Right ventricle myocardium inferior (tissue), 1 donor: ENCODE results near the gene TREX2. TPM values are rescaled to one million over a fixed set of nuclear protein-coding genes. Genes with fewer than 3 reads are reported as not detected.
"Not testable (repeated sequence)": the region's sequence is repeated elsewhere in the genome, so short reads cannot be mapped to it uniquely, and the experiment has no call there.

Source experiments
- ATAC-seq: fragments of 200-7000 bp; cut with Tn5 transposase; one replicate; pipeline ENCODE4 v1.9.1; 2020; ENCODE audit warnings: mild to moderate bottlenecking, moderate library complexity
- DNase-seq: peaks from one replicate; pipeline ENCODE4 v3.0.0; 2021; ENCODE audit errors: missing footprints
- intact Hi-C: fragments of 100-400 bp; cut with DNase I; formaldehyde crosslinking; loops from one replicate; pipeline ENCODE4 v1.11.0; 2022
- total RNA-seq: library from RNA; stranded (reverse); fragmentation: NEBNext Ultra II Directional; extraction: Animal tissue kit (Norgen Biotek cat#: 25700); gene quantifications from one replicate; pipeline ENCODE4 v1.2.1, GENCODE V29; 2021
- donor health status: DM: no; HTN: yes; CAD: no; lungs with severe emphysema.

TREX2 gene
- total RNA-seq, 1 donor from 2014 or later = not detected

DNA sequence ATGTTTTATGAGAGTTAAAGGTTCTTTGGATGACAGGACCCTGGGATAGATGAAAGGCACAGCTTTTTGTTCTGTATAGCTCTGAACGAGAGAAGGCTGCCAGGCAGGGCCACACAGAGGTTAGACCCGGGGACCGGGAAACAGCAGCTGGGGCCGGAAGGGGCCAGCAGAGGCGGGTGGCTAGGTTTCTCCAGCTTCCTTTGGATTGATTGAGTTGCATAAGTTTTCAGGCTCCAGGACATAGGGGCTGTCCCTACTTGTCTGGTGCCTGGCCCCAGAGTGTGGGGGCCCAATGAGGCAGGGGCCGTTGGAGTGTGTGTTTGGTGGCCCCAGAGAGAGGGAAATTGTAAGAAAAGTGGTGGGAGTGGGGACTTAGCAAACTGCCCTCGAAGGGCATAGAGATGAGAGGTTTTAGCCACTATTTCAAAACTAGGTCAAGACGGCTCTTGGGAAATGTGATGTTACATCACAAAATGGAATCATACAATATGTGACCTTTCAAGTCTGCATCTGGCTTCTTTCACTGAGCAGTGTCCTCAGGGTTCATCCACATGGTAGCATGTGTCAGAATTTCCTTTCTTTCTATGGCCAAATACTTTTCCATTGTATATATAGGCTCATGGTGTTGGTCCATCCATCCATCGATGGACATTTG, 30.9 kb downstream of the TREX2 start:
- intact Hi-C loops = no loop called here
- DNase-seq (no peak), ATAC-seq (peak; percentile 69)

DNA sequence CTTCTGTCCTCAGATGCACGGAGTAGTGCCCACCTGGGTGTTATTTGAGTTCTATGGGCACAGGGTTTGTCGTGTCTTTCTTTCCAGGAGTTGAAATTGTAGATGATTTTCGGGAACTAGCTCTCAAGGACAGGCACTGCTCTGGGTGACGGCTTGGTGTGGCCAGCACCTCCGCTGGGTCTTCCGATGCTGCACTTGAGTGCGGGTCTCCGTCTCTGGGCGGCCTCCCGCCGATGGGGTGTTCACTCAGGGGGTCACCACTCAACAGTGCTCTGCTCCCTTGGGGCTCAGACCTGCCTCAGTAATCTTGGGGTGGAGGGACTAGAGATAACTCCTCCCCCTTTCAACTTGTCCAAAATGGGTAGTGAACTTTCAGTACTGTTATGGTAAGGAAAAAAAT, 32.1 kb downstream of the TREX2 start:
- no peak for DNase-seq

DNA sequence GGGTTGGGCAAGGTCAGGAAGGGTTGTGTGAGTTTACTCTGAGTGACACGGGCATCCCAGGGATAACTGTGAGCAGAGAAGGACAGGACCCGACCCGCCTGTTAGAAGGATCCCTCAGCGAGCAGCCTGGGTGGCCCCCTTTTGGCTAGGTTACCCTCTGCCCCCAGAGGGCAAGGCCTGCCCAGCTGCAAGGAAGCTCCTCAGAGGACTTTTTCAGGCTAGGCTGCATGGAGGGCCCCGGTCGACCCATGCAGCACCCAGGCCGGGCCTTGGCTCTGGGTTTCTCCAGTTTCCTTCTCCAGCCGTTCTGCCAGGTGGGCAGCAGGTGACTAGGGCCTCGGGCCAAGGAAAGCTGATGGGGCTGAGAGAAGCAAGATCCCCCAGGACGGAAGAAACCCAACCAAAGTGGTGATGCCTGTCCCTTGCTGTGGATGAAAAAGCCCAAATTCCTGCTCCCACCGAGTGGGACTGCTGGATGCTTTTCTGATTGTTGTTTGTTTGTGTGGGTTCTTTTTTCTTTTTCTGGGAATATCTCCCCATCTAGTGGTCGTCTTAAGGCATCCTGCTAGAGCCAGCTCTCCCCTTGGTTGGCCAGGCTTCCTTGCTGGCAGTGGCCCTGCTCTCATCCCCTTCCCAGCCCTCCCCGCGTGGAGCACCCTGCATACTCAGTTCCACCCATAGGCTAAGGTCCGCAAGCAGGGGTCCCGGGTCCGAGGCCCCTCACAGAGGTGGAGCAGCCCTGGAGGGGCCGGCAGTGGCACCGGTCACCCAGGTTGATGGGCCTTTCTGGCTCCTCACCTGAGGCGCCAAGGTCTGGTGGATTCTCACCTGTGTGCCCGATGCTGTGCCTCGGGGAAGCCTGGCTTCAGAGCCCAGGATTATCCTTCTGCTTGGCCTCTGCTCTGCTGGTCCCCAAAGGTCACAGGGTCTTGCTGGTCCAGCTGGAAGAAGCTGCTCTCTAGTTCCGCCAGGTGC, 32.8 kb downstream of the TREX2 start:
- no peak for DNase-seq
- intact Hi-C loops = no loop called here
- no peak for ATAC-seq

More for the DNA sequence above, 32.1 kb downstream of the TREX2 start:
- intact Hi-C loops = no loop called here
- ATAC-seq = no peak

DNA sequence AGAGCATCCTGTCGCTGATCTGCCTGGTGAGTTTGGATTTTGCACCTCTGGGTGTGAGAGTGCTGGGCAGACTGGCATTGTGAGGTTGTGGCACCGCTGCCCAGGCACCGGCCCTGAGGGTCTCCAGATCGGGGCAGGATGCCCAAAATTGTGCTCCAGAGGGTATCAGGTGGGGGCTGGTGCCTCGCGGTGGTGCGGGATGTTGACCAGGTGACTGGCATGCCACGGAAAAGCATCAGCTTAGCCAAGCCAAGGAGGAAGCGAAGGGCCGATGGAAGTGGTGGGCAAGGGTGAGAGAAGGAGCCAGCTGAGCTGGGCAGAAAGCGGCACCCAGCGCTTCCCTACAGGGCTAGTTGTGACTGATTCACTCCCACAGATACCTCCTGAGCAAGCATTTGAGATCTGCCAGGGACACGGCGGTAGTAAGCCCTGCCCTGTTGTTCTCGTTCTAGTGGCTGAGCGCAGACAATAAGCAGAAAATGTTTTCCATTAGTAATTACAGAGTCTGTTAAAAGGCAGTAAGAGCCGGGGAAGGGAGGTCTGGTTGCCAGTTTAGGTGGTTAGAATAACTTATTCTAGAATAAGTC, 33.8 kb downstream of the TREX2 start:
- DNase-seq = no peak
- intact Hi-C loops = no loop called here
- ATAC-seq = no peak

DNA sequence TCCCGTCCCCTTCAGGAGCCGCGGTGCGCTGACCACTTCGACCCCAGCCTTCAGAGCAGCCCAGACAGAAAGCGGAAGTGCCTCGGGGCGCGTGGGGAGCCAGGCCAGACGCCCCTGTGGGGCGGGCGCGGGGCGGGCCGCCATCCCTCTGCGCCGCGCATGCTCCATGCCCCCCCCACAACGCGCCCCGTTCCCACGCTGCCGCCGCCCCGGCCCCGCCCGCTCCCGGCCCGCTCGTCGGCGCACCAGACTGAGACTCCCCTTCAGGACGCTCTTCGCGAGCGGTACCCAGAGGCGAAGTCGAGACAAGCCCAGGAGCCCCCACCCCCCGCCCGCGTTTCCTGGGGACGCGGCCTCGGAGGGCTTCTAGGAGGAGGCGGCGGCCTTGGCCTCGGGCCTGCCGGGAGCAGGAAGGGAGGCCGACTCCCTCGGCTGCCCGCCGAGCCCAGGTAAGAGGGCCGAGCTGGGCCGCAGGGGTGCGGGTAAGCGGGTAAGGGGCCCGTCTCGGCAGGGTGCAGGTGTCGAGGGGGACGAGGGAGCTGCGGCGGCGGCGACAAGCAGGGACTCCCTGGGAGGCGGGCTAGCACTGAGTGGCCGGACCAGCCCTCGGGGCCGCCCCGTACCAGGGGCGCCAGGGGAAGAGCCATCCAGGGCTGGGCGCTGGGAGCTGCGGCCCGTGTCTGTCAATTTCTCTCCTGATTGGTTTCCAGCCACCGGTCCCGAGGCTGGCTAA, 34.4 kb downstream of the TREX2 start, which contains the start of gene ZFP92:
TSS of gene ZFP92 (plus strand) at position 218 of the 733 bp plus-strand sequence. CDS start 6,851 bp downstream, outside the sequence.
- peak; percentile 80 for ATAC-seq
- intact Hi-C loops = no loop called here
- DNase-seq = peak; percentile 71

DNA sequence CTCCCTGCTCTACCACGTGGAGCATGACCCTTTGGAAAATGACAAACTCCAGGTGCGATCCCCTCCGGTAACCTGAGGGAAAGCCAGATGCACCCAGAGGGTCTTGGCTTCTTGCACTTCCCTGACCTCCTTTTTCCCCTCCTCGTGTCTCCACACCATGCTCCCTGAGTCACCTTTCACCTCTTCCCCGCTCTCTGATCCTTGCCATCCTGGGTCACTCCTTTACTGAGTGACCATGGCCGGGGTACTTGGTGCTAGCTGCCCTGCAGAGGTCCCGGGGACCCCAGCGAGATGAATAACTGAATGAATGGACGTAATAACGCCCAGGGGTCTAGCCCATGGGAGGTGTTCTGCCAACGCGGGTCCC, 35.0 kb downstream of the TREX2 start:
- DNase-seq (no peak), ATAC-seq (no peak)
- intact Hi-C loops = no loop called here

DNA sequence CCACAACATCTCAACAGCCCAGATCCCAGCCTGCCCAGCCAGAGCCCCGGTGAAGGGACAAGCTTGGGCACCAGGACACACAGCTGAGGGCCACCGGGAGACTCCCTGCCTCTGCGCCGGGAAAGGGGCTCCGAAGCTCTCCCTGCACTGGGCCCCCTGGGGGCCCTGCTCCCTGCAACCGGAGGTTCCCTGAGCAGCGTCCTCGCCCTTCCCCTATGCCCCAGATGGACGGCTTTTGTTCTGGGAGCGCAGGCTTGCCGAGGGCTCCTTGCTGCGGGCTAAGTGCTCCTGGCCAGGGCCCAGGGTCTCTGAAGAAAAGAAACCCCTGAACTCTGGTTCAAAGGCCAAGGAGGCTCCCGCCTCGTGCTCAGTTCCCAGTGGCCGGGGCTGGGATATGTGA, 35.5 kb downstream of the TREX2 start:
- ATAC-seq (no peak), DNase-seq (no peak)
- intact Hi-C loops = no loop called here

DNA sequence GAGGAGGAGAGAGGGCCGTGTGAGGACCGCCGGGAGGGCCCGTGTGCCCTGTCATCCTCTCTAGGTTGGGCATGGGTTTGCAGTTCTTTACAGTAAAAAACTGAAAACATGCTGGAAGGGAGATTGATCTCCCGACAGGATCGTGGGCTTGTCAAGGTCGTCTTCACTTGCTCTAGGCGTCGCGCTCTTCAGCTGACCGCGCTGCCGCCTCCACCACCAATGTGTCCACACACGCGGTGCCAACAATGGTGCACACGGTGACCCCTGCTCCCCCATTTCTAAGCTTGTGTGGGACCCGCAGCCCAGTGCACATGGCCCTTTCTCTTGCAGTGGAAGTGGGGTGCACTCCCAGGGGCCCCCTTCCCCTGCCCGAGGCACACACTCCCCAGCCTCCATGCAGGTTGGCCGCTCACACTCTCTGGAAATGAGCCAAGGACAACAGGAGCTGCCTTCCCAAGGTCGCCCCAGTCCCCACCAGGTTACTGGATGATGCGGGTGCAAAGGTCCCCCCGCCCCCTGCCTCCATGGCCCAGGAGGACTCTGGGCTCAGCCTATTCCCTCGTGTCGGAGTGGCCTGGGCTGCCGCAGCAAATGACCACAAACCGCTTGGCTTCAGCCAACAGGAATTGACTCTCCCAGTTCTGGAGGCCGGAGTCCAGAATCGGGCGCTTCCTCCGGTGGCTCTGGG, 36.3 kb downstream of the TREX2 start:
- ATAC-seq (no peak), DNase-seq (no peak)
- intact Hi-C loops = no loop called here

DNA sequence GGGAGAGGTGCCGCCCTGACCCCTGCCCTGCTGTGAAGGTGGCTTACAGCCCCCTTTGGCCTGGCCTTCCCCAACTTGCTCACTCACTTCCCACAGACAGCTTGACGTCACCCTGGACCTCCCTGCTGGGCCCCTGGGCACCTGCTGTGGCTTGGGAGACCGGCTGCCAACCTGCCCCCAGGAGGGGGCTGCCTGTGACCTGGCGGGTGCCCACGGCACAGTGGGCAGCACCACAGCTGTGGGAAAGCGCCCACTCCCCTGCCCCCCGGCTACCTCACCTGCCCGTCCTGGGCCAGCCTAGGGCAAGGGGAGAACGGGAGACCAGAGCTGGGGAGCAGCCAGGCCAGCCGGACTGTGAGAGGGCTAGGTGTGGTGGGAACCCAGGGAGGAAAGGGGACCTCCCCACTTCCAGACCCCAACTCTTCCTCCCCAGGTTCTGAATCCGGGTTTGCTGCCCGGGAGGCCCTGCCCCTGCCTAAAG, 36.9 kb downstream of the TREX2 start:
- ATAC-seq (no peak), DNase-seq (no peak)
- intact Hi-C loops = no loop called here

DNA sequence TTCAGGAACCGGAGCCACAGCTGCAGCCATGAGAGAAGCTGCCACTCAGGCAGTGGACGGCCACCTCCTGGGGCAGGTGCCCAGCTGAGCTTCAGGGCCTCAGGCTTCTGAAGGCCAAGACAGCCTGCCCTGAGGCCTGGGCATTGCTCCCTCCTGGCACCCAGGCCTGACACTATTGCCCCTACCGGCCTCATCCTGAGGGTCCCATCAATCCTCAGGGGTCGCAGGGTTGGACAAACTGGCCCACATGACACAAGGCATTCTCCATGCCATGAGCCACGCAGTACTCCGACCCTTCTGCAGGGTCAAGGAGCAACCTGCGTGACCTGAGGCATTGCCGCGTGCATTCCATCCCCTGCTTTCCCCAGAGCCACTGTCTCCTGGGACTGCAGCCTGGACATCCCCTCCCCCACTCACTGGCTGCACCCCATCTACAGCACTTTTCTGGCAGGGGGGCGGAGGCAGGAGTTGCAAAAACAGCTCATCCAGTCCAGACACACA, 37.6 kb downstream of the TREX2 start:
- intact Hi-C loops = no loop called here
- DNase-seq (no peak), ATAC-seq (no peak)

DNA sequence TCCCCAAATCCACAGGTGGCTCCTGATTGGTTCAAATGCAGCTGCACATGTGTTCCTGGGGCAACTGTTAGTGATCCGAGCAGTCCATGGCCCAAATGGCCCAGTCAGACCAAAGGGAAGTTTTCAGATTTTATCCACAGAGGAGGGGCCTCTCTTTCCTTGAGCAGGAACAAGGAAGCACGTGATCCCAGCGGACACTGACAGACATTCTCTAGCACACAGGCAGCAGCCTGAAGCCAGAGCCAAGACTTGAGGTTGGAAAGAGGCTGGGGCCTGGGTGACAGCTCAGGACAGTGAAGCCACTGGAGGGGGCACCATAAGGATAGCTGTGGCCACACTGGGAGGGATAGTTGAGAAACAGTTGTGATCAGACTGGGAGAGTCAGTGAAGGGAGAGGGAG, 38.1 kb downstream of the TREX2 start:
- DNase-seq (no peak), ATAC-seq (no peak)
- intact Hi-C loops = no loop called here

DNA sequence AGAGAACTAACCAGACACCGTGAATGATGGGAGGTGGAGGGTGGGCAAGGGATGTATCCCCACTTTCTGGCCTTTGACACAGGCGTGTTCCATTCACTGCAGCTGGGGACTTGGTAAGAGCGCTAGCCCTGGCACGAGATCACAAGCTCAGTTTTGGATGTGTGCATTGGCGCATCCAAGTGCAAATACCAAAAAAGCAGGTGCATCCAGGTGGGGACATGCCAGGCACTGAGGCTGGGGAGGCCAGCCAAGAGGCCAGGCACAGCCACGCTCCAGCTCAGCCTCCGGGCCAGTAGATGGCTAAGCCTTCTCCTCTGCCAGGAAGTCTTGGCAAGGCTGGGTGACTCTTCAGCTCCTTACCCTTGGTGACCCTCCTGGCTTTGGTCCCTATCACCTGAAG, 39.0 kb downstream of the TREX2 start:
- ATAC-seq = no peak
- intact Hi-C loops = no loop called here
- no peak for DNase-seq

DNA sequence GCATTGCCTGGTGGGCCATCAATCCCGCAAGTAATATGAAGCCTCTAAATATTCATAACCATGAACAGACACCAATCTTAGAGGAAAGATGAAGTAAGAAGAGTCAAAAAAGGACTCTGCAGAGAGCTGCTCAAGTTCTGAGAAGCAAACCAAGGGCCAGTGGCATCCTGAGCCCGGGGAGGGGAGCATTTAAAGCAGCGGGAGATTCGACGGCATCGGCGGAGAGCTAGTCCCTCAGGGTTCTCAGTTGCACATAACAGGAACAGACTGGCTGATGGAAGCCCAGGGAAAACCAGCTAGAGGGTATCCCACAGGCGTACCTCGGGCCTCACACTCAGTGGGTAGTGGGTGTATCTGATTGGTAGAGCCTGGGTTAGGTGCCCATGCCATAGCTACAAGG, 39.8 kb downstream of the TREX2 start:
- DNase-seq = no peak
- ATAC-seq = no peak
- intact Hi-C loops = no loop called here

DNA sequence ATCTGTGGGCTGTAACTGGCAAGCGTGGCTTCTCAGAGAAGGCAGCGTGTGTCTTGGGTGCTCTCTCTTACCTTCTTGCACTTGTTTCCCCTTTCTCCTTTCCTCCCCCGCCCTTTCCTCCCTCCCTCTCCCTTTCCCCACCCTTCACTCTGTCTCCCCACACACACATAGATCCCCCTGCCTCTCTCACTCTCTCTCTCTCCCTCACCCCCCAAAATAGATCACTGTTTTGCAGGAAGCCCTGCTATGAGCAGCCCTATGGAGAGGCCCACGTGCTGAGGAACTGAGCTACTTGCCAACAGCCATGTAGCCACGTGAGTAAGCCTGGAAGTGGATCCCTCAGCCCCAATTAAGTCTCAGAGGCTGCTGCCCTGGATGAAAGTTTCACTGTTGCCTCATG, 40.4 kb downstream of the TREX2 start:
- DNase-seq = no peak
- ATAC-seq = no peak
- intact Hi-C loops = no loop called here

DNA sequence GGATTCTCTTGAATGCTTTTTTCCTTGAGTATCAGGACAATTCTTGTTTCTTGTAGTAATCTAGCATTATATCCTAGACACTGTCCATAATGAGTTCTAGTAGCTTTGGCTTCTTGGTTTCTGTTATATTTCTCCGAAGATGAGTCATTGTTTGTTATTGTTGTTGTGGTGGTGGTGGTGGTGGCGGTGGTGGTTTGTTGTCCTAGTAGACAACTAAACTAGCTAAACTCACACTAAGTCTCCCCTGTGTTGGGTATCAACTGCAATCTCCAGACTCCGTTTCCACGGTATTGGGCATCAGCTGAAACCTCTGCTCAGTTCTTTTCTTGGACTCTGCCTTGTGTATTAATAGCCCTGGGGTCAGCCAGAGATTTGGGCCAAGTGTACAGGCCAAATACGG, 41.5 kb downstream of the TREX2 start:
- DNase-seq, ATAC-seq, intact Hi-C loops: not testable (repeated sequence)

DNA sequence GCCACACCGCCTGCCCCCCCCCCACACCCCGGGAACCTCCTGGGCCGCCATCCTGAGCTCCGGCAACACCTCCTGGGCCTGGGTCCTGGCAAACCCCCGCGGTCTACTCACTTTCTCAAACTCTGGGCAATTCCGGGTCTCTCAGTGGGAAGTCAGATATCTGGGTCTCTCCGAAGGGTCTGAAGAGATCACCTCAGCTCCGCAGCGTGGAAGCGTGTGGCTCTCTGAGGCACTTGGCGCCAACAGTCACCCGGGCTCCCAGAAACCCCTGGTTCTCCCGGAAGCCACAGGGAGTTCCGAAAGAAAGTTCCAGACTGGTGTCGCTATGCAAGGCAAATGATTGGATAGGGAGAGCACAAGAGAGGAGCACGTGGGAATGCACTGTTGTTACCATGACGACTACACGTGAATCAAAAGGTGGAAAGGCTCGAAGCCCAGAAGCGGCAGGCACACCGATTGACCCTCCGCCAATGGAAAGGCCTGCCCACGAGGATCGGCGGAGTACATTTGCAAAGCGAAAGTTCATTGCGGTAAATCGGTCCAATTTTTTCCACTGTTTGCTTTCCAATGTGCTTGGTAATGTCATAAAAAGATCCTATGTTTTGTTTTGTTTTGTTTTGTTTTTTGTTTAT, 44.6 kb downstream of the TREX2 start, which contains the start of gene PNMA6E:
TSS of gene PNMA6E (minus strand) at position 218 of the 632 bp plus-strand sequence. CDS start 2,501 bp downstream, outside the sequence.
- intact Hi-C loops = no loop called here
- DNase-seq = no peak
- ATAC-seq = no peak
